ENCODE data around the gene CAVIN1. TPM values are rescaled to one million over a fixed set of nuclear protein-coding genes. Genes with fewer than 3 reads are reported as not detected.

Gene CAVIN1, protein sequence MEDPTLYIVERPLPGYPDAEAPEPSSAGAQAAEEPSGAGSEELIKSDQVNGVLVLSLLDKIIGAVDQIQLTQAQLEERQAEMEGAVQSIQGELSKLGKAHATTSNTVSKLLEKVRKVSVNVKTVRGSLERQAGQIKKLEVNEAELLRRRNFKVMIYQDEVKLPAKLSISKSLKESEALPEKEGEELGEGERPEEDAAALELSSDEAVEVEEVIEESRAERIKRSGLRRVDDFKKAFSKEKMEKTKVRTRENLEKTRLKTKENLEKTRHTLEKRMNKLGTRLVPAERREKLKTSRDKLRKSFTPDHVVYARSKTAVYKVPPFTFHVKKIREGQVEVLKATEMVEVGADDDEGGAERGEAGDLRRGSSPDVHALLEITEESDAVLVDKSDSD
- 5.5 and 14.0 TPM in 2 replicates for total RNA-seq (ENCODE audit: low replicate concordance)

- Mint-ChIP-seq H3K9me3 (no peaks in the 10 kb centered on the region), H3K27ac (no peak within 1 kb of the TSS), H3K4me1 (peaks cover 23% of the 10 kb centered on the region), H3K27me3 (ENCODE audit: insufficient read depth, low read depth) (peaks cover 41% of the 10 kb centered on the region), H3K36me3 (no peaks in the 10 kb centered on the region), H3K4me3 (peak within 1 kb of the TSS; percentile 92)
- TF ChIP-seq EZH2 (IDR thresholded peaks at IDR 0.05): no peak
- TF ChIP-seq, protein P1, sequence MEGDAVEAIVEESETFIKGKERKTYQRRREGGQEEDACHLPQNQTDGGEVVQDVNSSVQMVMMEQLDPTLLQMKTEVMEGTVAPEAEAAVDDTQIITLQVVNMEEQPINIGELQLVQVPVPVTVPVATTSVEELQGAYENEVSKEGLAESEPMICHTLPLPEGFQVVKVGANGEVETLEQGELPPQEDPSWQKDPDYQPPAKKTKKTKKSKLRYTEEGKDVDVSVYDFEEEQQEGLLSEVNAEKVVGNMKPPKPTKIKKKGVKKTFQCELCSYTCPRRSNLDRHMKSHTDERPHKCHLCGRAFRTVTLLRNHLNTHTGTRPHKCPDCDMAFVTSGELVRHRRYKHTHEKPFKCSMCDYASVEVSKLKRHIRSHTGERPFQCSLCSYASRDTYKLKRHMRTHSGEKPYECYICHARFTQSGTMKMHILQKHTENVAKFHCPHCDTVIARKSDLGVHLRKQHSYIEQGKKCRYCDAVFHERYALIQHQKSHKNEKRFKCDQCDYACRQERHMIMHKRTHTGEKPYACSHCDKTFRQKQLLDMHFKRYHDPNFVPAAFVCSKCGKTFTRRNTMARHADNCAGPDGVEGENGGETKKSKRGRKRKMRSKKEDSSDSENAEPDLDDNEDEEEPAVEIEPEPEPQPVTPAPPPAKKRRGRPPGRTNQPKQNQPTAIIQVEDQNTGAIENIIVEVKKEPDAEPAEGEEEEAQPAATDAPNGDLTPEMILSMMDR (IDR thresholded peaks at IDR 0.05): no peak
- no peak for TF ChIP-seq EZH2phosphoT487 (IDR thresholded peaks at IDR 0.05)
- peaks cover 6% of the 10 kb centered on the region for H4K20me1 ChIP-seq (ENCODE audit: low read depth)
- no peaks in the 10 kb centered on the region for H3K79me2 ChIP-seq (ENCODE audit: low read depth)
- H3K27ac ChIP-seq: no peak within 1 kb of the TSS
- H3K4me2 ChIP-seq: peak within 1 kb of the TSS; percentile 97
- no peaks in the 10 kb centered on the region for H3K36me3 ChIP-seq
- no peak within 1 kb of the TSS for H3K9ac ChIP-seq
- peak within 1 kb of the TSS; percentile 87 for H2AFZ ChIP-seq (replicated peaks)
- H3K4me1 ChIP-seq: peaks cover 15% of the 10 kb centered on the region
- peak within 1 kb of the TSS; percentile 65 for H3K4me3 ChIP-seq
- H3F3A ChIP-seq (ENCODE audit: low read depth): peaks cover 45% of the 10 kb centered on the region
- no peaks in the 10 kb centered on the region for H3K9me3 ChIP-seq (ENCODE audit: low read depth)
- DNase-seq (ENCODE audit: low spot score): peak; percentile 98
- peaks cover 42% of the 10 kb centered on the region for H3K27me3 ChIP-seq
Observed at GRCh38 chr17:42422958-42423712, at the start of gene CAVIN1. CAVIN1 (minus strand) TSS chr17:42423256; CDS start chr17:42423097, 159 bp downstream.

DNA sequence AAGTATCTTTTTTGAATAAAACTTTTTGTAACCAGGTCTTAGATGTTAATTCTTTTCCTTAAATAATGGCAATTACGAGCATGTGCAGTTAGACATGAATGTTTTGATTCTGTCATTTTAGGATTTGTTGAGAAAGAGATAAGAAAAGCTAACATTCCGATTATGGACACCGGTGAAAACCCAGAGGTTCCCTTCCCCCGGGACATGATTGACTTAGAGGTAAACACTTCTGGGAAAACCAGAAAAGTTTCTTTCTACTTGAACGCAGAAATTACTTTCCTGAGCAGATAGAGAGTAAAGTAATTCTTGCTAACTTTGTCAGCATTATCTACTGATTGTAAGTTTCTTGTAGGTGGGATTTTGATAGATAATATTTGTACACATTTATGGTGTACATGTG is 44.8 kb upstream of the CAVIN1 start:
- Histone ChIP-seq H3K79me2 (ENCODE audit: low read depth) (no peaks in the 10 kb centered on the region), H4K20me1 (ENCODE audit: low read depth) (no peaks in the 10 kb centered on the region), H3K4me3 (no peak overlapping the region), H3F3A (ENCODE audit: low read depth) (no peaks in the 10 kb centered on the region), H3K4me2 (no peak overlapping the region), H3K9ac (no peak overlapping the region), H3K27me3 (no peaks in the 10 kb centered on the region), H3K4me1 (no peaks in the 10 kb centered on the region), H3K36me3 (peaks cover 8% of the 10 kb centered on the region), H2AFZ (replicated peaks) (no peak overlapping the region), H3K9me3 (ENCODE audit: low read depth) (no peaks in the 10 kb centered on the region), H3K27ac (no peak overlapping the region)
- TF ChIP-seq, protein P1 (IDR thresholded peaks at IDR 0.05): no peak
- TF ChIP-seq EZH2 (IDR thresholded peaks at IDR 0.05): no peak
- no peak for TF ChIP-seq EZH2phosphoT487 (IDR thresholded peaks at IDR 0.05)
- Mint-ChIP-seq H3K4me3 (no peak overlapping the region), H3K27me3 (ENCODE audit: insufficient read depth, low read depth) (peaks cover 3% of the 10 kb centered on the region), H3K9me3 (no peaks in the 10 kb centered on the region), H3K4me1 (no peaks in the 10 kb centered on the region), H3K36me3 (peaks cover 16% of the 10 kb centered on the region), H3K27ac (no peak overlapping the region)
- no peak for DNase-seq (ENCODE audit: low spot score)

GRCh38 chr17:42463976-42464400 is 40.9 kb upstream of the CAVIN1 start:
- Histone ChIP-seq H3K4me1 (peaks cover 8% of the 10 kb centered on the region), H3F3A (ENCODE audit: low read depth) (peaks cover 10% of the 10 kb centered on the region), H3K27me3 (no peaks in the 10 kb centered on the region), H3K36me3 (peaks cover 8% of the 10 kb centered on the region), H4K20me1 (ENCODE audit: low read depth) (peaks cover 17% of the 10 kb centered on the region), H3K79me2 (ENCODE audit: low read depth) (peaks cover 17% of the 10 kb centered on the region), H3K9ac (no peak overlapping the region), H3K9me3 (ENCODE audit: low read depth) (no peaks in the 10 kb centered on the region), H3K4me3 (no peak overlapping the region), H2AFZ (replicated peaks) (no peak overlapping the region), H3K4me2 (no peak overlapping the region), H3K27ac (no peak overlapping the region)
- DNase-seq (ENCODE audit: low spot score): no peak
- Mint-ChIP-seq H3K9me3 (no peaks in the 10 kb centered on the region), H3K27ac (no peak overlapping the region), H3K4me3 (no peak overlapping the region), H3K4me1 (peaks cover 17% of the 10 kb centered on the region), H3K27me3 (ENCODE audit: insufficient read depth, low read depth) (peaks cover 2% of the 10 kb centered on the region), H3K36me3 (peaks cover 11% of the 10 kb centered on the region)
- TF ChIP-seq EZH2 (IDR thresholded peaks at IDR 0.05) (no peak), EZH2phosphoT487 (IDR thresholded peaks at IDR 0.05) (no peak)
- TF ChIP-seq, protein P1 (IDR thresholded peaks at IDR 0.05): no peak

Measured in neural progenitor cell (in vitro differentiated cells).